Inflammatory macrophage treated with lipopolysaccharide for 4 hours (primary cell): Measurements from ENCODE around the gene SIK3.

Source experiments
- DNase-seq: peaks from one replicate; pipeline ENCODE4 v3.0.0-alpha.2; 2020

The SIK3 gene

DNA sequence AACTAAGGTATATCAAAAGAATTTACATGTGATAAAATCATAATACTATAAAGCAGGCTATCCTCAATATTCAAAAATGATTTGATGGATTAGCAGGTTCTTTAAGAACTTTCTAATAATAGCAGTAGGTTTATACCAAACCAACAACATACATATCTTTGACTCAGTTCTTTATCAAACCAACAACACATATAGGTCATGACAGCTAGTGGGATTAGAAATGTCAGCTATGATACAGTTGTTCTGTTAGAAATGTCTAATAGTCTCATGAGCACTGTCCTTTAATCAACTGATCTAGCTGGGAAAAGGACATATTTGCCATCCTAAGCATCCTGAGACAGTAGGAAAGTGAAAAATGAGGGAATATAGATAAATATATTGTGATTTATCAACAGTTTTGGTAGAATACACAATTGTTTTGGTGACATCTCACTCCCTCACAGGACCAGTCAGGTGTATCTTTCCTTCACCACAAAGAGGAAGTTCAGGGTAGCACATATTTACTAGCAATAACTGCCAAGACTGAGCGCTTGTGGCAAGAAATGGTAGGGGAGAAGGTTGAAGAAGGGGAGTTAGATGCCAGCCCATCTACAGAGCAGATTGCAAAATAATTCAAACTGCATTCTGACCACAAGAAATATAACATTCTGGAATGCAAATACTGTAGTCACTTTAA, 170.0 kb downstream of the SIK3 start:
- no peak for DNase-seq

GRCh38 chr11:116927163-116927974, 170.9 kb downstream of the SIK3 start:
- DNase-seq, result no peak

- no peak for DNase-seq
These were observed 173.2 kb downstream of the SIK3 start for GRCh38 chr11:116925050-116925449.

- DNase-seq, result no peak
These were observed 179.1 kb downstream of the SIK3 start for GRCh38 chr11:116918925-116919655.

GRCh38 chr11:116917632-116918031, 180.6 kb downstream of the SIK3 start:
- no peak for DNase-seq

- DNase-seq, result no peak
These were observed 181.3 kb downstream of the SIK3 start for GRCh38 chr11:116916886-116917285.

- no peak for DNase-seq
These were observed 182.2 kb downstream of the SIK3 start for GRCh38 chr11:116916052-116916451.

GRCh38 chr11:116913000-116913399, 185.2 kb downstream of the SIK3 start:
- DNase-seq, result peak; percentile 92

DNA sequence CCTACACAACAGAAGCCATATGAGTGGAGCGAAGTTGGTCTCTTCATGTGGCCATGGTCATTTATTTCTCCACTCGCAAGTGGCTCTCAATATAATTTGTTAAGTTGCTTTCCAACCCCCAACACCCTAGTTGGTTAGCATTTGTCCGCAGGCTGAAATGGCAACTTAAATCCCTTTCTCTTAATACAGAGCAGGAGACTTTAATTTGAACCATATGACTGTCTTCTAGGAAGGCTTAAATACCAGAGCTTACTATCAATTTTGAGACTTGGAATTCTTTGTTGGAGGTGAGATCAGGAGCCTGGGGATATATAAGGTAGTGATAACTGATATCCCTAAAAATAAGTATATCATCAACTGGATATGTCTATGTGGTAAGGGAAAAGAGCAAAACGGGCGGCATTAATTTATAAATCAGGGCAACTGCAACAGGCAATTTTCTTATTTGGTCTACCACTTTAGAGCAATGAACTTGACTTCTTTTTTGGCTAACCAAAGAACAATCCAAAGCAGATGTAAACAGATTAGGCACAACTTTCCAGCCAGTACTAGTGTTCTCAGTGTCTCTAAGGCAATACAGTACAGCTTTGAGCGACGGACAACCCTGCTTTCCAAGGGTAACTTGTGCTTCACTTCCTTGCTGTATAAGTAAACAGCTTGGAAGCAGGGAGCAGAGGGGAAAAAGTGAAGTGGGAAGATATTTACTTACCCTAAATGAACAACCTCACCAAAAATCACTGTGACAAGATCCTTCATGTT, 186.1 kb downstream of the SIK3 start:
- DNase-seq, result no peak

GRCh38 chr11:116910847-116911246, 187.4 kb downstream of the SIK3 start:
- DNase-seq, result no peak

GRCh38 chr11:116910378-116910777, 187.8 kb downstream of the SIK3 start:
- DNase-seq, result no peak

DNA sequence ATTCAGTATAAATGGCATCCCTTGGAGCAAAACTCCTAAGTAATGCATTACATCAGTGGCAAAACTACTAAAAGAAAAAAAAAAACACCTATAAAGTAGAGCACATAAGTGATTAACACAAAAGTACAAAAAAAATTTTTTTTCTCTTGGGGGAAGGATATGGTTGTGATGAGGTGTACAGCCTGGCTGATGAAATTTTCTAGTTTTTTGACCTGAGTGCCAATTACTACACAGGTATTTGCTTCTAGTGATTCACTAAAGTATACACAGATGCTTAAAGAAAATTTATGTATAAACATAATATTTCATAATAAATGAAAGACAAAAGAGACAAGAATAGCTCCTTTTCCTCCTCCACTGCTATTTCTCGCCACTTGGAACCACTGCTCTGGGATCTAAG, 189.0 kb downstream of the SIK3 start:
- DNase-seq, result no peak

- DNase-seq, result peak; percentile 33
These were observed 191.7 kb downstream of the SIK3 start for GRCh38 chr11:116906479-116906878.

DNA sequence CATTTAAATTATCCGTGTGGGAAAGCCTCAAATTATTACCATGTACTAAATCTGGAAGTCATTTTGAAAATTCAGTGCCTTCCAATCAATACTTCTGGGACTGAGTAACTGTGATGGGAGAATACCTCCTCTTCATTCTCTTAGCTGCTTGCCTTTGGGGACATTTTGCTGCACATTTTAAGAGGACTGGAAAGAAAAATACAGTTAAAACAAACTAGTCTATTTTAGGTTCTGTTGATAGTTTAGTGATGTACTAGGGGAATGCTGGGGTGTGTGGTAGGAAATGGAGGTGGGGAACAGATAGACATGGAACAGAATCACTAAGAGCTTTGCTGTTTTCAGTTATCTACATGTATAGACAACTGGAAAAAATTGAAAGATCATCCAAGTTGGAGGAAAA, 195.1 kb downstream of the SIK3 start:
- DNase-seq, result no peak

DNA sequence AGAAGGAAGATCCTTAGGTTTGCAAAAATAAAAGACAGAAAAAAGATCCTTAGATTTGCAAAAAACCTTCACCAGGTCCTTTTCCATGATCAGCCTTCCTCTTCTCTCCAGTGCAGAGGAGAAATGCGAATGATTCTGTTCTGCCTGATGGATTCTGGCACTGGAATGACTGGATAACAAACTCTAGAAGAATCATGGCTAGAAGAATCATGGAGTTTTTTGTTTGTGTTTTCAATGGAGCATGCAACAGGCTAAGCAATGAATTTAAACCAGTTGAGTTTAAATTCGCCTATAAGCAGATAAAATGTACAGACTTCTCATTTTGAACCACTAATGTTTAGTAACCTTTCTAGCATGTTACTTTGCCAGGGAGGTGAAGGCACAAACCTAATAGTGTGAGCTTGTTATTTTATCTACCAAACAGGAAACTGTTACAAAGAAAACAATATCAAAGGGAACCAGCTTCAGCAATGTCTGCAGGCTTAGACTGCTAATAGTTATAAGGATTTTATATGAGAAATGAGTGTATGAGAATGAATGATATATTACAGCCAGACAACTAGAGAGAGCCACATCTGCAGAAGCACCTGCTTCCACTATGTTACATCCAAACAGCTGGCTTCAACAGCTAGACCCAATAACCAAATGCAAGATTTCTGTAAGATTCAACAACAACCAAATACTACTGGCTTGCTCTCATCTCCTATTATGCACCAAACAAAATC, 196.1 kb downstream of the SIK3 start:
- DNase-seq, result no peak

DNA sequence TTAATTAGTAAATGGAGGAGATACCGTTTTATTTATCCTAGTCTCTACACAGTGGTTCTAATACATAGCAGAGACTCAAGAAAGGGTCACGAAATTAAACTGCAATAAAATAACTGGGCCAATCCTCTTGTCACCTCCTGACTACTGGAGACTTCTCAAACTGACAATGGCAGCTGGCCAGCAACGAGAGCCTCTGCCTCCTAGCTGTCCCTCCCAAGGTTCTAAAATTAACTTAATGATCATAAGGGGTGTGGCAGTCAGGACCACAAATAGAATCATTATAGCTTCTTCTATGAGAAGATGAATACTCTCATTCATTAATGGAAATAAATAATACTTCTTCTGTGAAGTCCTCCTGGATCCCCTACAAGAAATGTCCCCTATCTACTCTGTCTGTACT, 197.0 kb downstream of the SIK3 start:
- DNase-seq, result no peak

DNA sequence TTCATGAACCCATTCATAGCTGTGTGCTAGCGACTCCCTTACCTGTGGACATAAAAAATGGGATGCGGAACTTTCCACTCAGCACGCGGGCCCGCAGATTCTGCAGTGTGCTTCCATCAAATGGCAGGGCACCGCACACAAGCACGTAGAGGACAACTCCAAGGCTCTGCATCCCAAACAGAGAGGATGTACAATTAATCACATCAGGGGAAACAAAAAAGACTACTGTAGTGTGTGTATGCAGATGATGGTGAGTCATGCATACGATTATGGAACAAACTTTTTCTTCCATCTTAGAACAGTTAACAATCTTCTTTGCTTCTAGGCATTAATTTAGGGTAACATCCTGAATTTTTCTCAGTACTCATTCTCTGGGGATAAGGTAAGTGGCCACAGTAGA, 202.0 kb downstream of the SIK3 start:
- DNase-seq, result no peak

- DNase-seq, result peak; percentile 8
These were observed 203.0 kb downstream of the SIK3 start for GRCh38 chr11:116895048-116895757.

- no peak for DNase-seq
These were observed 204.3 kb downstream of the SIK3 start for GRCh38 chr11:116893906-116894305.

GRCh38 chr11:116893437-116893836, 204.8 kb downstream of the SIK3 start:
- no peak for DNase-seq

DNA sequence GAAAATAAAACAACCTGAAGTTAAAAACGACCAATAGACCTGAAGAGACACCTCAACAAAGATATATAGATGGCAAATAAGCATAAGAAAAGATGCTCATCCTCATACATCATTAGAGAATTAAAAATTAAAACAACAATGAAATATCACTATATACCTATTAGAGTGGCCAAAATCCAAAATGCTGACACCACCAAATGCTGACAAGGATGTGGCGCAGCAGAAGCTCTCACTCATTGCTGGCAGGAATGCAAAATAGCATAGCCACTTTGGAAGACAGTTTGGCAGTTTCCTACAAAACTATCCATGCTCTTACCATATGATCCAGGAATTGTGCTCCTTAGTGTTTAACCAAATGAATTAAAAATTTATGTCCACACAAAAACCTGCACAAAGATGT, 205.9 kb downstream of the SIK3 start:
- DNase-seq, result no peak

DNA sequence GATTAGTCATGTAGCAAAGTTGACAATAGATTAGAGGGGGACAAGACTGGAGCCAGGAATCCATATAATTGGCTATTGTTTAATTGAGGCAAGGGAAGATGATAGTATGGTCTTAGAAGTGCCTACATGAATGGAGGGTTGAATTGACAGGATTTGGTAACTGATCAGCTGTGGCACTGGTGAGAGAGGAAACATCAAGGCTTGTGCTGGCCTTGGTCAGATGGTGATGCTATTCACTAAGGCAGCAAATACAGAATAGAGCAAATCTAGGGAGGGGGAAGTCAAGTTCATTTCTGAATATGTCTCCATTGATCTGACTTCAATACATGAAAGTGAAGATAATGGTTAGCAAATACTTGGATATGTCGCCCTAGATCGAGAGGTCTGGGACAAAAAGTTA, 206.5 kb downstream of the SIK3 start:
- no peak for DNase-seq
